GM12801 (cell line): ENCODE results near the gene ATRAID.

Source experiments
- CTCF ChIP-seq: IDR thresholded peaks from one replicate; pipeline ENCODE4 v1.5.1; 2011; ENCODE audit warnings: control low read depth; ENCODE audit not compliant: insufficient read length; ENCODE audit errors: extremely low read depth

Gene ATRAID

GRCh38 chr2:27202854-27203253 is 9.0 kb upstream of the ATRAID start:
- TF ChIP-seq CTCF, result no peak

GRCh38 chr2:27203741-27204140 is 8.1 kb upstream of the ATRAID start:
- no peak for TF ChIP-seq CTCF

- TF ChIP-seq CTCF, result no peak
Measured at GRCh38 chr2:27204566-27204965, 7.3 kb upstream of the ATRAID start.

- no peak for TF ChIP-seq CTCF
Measured at GRCh38 chr2:27205206-27205605, 6.6 kb upstream of the ATRAID start.

GRCh38 chr2:27206346-27206745 is 5.5 kb upstream of the ATRAID start:
- TF ChIP-seq CTCF, result no peak

GRCh38 chr2:27208486-27209050 is 3.3 kb upstream of the ATRAID start:
- TF ChIP-seq CTCF, result no peak

- TF ChIP-seq CTCF, result no peak
Measured at GRCh38 chr2:27209621-27210401, 2.0 kb upstream of the ATRAID start.
